ENCODE measurements around the gene PI4KB. TPM values are rescaled to one million over a fixed set of nuclear protein-coding genes. Genes with fewer than 3 reads are reported as not detected.
A peak's percentile ranks its signal among the peaks of the same experiment; 100 is the strongest.

The PI4KB gene
- polyA plus RNA-seq, 1 of the 3 experiments (the other 2 are of a cell fraction): 62.9 TPM

- TF ChIP-seq, protein P1, sequence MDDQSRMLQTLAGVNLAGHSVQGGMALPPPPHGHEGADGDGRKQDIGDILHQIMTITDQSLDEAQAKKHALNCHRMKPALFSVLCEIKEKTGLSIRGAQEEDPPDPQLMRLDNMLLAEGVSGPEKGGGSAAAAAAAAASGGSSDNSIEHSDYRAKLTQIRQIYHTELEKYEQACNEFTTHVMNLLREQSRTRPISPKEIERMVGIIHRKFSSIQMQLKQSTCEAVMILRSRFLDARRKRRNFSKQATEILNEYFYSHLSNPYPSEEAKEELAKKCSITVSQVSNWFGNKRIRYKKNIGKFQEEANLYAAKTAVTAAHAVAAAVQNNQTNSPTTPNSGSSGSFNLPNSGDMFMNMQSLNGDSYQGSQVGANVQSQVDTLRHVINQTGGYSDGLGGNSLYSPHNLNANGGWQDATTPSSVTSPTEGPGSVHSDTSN (IDR thresholded peaks at IDR 0.05): peak; percentile 100
- no peak; the same call in none of the 2 replicates for TF ChIP-seq TCF12 (IDR thresholded peaks at IDR 0.05)
These were observed 45.0 kb downstream of the PI4KB start, which contains the start of gene ZNF687 (continued) for GRCh38 chr1:151281969-151282882.

- Histone ChIP-seq H3K36me3 (replicated peaks in 1 of 2; ENCODE audit: control insufficient read depth in 1 of 2, insufficient read depth in 2 of 2, low read length in 1 of 2) (peaks cover 7 to 9% of the 10 kb centered on the region in 2 experiments), H3F3A (replicated peaks; ENCODE audit: insufficient read depth) (peaks cover 4% of the 10 kb centered on the region), H3K27me3 (ENCODE audit: insufficient read depth) (no peaks in the 10 kb centered on the region), H4K20me1 (ENCODE audit: insufficient read depth) (no peaks in the 10 kb centered on the region), H3K9me3 (no peaks in the 10 kb centered on the region), H3K4me2 (peak overlapping the region; percentile 84), H2AFZ (ENCODE audit: low read depth) (peak overlapping the region; percentile 95), H3K9me2 (no peaks in the 10 kb centered on the region), H3K4me3 (ENCODE audit: low read depth in 2 of 2, low read length in 1 of 2) (peak overlapping the region; percentile 70 to 86), H3K4me1 (ENCODE audit: control insufficient read depth in 1 of 2, insufficient read depth in 2 of 2, low read depth in 1 of 2, low read length in 1 of 2) (peaks cover 0 to 14% of the 10 kb centered on the region in 2 experiments; a peak in 1 of 4 replicates), H3K79me2 (ENCODE audit: insufficient read depth) (peaks cover 40% of the 10 kb centered on the region), H3K27ac (ENCODE audit: low read depth in 2 of 2, low read length in 1 of 2) (peak overlapping the region; percentile 98 to 100), H3K9ac (peak overlapping the region; percentile 95)
- DNase-seq: peak; percentile 93
- ChIA-PET POLR2A (interaction anchor here (0.6 to 1.9 kb wide), 15 partner anchors 9 to 539 kb away, joined by 3 to 11 read pairs (median 3); partner anchors contain the start of genes CGN, PI4KB, PSMD4 and RFX5), CTCF (interaction anchor here (1.0 to 5.7 kb wide), 5 partner anchors 19 to 59 kb away, joined by 3 to 36 read pairs (median 7); partner anchors contain the start of gene PSMD4)
- WGBS (ENCODE audit: low lambda C conversion rate): under 1% methylated on average over 16 of the region's 48 CpGs
- TF ChIP-seq ELF1 (IDR thresholded peaks at IDR 0.05) (peak; percentile 71), RXRA (IDR thresholded peaks at IDR 0.05; ENCODE audit: borderline replicate concordance, low read depth) (no peak), NRF1 (IDR thresholded peaks at IDR 0.05; ENCODE audit: low read depth, low read length) (0 out of 2 replicates have a peak, but pooled peaks have one; percentile 23), TCF12 (IDR thresholded peaks at IDR 0.05) (peak; percentile 14; the same call in 1 of the 2 replicates), REST (IDR thresholded peaks at IDR 0.05; ENCODE audit: low read depth, low read length) (no peak), NFIC (IDR thresholded peaks at IDR 0.05; ENCODE audit: borderline replicate concordance) (no peak), MAX (IDR thresholded peaks at IDR 0.05; ENCODE audit: low read depth) (peak; percentile 91), FOXJ3 (CRISPR knock-in tag; IDR thresholded peaks at IDR 0.05) (no peak), RCOR1 (IDR thresholded peaks at IDR 0.05; ENCODE audit: low read length) (no peak), CHD2 (IDR thresholded peaks at IDR 0.05; ENCODE audit: low read length, partially characterized antibody) (peak; percentile 94), IRF3 (IDR thresholded peaks at IDR 0.05; ENCODE audit: low read depth, low read length) (no peak), MXI1 (IDR thresholded peaks at IDR 0.05; ENCODE audit: low read depth, low read length) (peak; percentile 13), FOXM1 (IDR thresholded peaks at IDR 0.05; ENCODE audit: low read depth) (no peak), EP300 (IDR thresholded peaks at IDR 0.05; ENCODE audit: borderline replicate concordance in 1 of 2, low read depth in 1 of 2, low read length in 1 of 2) (no peak), TEAD4 (IDR thresholded peaks at IDR 0.05; ENCODE audit: borderline replicate concordance, insufficient read depth) (no peak), USF1 (IDR thresholded peaks at IDR 0.05; ENCODE audit: borderline replicate concordance, low read depth) (0 out of 2 replicates have a peak, but pooled peaks have one; percentile 27), GATA2 (CRISPR knock-in tag; IDR thresholded peaks at IDR 0.05) (no peak), TAF1 (IDR thresholded peaks at IDR 0.05; ENCODE audit: borderline replicate concordance, low read depth, low read length) (0 out of 2 replicates have a peak, but pooled peaks have one; percentile 51)
- TF ChIP-seq, protein P1 (IDR thresholded peaks at IDR 0.05): peak; percentile 50
These were observed 45.8 kb downstream of the PI4KB start for GRCh38 chr1:151281225-151281968.
